ENCODE measurements around the gene MAGI2. TPM values are rescaled to one million over a fixed set of nuclear protein-coding genes. Genes with fewer than 3 reads are reported as not detected.

MAGI2 gene
- total RNA-seq, 1 donor from 2014 or later: 5.4 TPM

- Histone ChIP-seq H3K79me2 (ENCODE audit: insufficient read depth, low read length) (no peaks in the 10 kb centered on the region), H3K27ac (ENCODE audit: low read depth, low read length) (no peak overlapping the region), H4K20me1 (ENCODE audit: insufficient read depth, low read length) (no peaks in the 10 kb centered on the region), H3K4me2 (ENCODE audit: low read length) (no peak overlapping the region), H3K36me3 (ENCODE audit: insufficient read depth, low read length) (no peaks in the 10 kb centered on the region), H3K9me3 (ENCODE audit: insufficient read depth, low read depth, low read length) (no peaks in the 10 kb centered on the region), H2AFZ (ENCODE audit: low read depth, low read length) (no peak overlapping the region), H3K27me3 (ENCODE audit: insufficient read depth, low read length) (no peaks in the 10 kb centered on the region), H3K4me3 (ENCODE audit: insufficient read depth, low read depth, low read length) (no peak overlapping the region), H3K4me1 (ENCODE audit: insufficient read depth, low read length) (no peaks in the 10 kb centered on the region), H3K9ac (ENCODE audit: low read length) (no peak overlapping the region)
- H3K4me1 Mint-ChIP-seq (ENCODE audit: low read depth, unreplicated experiment): no peaks in the 10 kb centered on the region
- DNase-seq (ENCODE audit: low read depth) (no peak), FAIRE-seq (no peak)
- H3K4me3 Mint-ChIP-seq (ENCODE audit: unreplicated experiment): no peak overlapping the region
- no peaks in the 10 kb centered on the region for H3K9me3 Mint-ChIP-seq (ENCODE audit: unreplicated experiment)
- no peaks in the 10 kb centered on the region for H3K27me3 Mint-ChIP-seq (ENCODE audit: low read depth, unreplicated experiment)
- TF ChIP-seq, protein P1, sequence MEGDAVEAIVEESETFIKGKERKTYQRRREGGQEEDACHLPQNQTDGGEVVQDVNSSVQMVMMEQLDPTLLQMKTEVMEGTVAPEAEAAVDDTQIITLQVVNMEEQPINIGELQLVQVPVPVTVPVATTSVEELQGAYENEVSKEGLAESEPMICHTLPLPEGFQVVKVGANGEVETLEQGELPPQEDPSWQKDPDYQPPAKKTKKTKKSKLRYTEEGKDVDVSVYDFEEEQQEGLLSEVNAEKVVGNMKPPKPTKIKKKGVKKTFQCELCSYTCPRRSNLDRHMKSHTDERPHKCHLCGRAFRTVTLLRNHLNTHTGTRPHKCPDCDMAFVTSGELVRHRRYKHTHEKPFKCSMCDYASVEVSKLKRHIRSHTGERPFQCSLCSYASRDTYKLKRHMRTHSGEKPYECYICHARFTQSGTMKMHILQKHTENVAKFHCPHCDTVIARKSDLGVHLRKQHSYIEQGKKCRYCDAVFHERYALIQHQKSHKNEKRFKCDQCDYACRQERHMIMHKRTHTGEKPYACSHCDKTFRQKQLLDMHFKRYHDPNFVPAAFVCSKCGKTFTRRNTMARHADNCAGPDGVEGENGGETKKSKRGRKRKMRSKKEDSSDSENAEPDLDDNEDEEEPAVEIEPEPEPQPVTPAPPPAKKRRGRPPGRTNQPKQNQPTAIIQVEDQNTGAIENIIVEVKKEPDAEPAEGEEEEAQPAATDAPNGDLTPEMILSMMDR (IDR thresholded peaks at IDR 0.05; ENCODE audit: insufficient read depth, low read depth, low read length): no peak
- no peak for TF ChIP-seq EZH2 (IDR thresholded peaks at IDR 0.05; ENCODE audit: insufficient read depth, low read length)
- no peak overlapping the region for H3K27ac Mint-ChIP-seq (ENCODE audit: unreplicated experiment)
- H3K36me3 Mint-ChIP-seq (ENCODE audit: low read depth, unreplicated experiment): no peaks in the 10 kb centered on the region
Observed at GRCh38 chr7:78253850-78254725, 1199.4 kb downstream of the MAGI2 start.

GRCh38 chr7:78248867-78249266, 1204.6 kb downstream of the MAGI2 start:
- no peaks in the 10 kb centered on the region for H3K4me1 ChIP-seq (ENCODE audit: insufficient read depth, low read length)
- H3K4me3 Mint-ChIP-seq (ENCODE audit: unreplicated experiment): no peak overlapping the region

More at GRCh38 chr7:78248867-78249266, 1204.6 kb downstream of the MAGI2 start:
- Histone ChIP-seq H3K27ac (ENCODE audit: low read depth, low read length) (no peak overlapping the region), H3K36me3 (ENCODE audit: insufficient read depth, low read length) (no peaks in the 10 kb centered on the region), H4K20me1 (ENCODE audit: insufficient read depth, low read length) (no peaks in the 10 kb centered on the region), H3K9ac (ENCODE audit: low read length) (no peak overlapping the region), H3K4me3 (ENCODE audit: insufficient read depth, low read depth, low read length) (no peak overlapping the region), H3K27me3 (ENCODE audit: insufficient read depth, low read length) (no peaks in the 10 kb centered on the region), H3K9me3 (ENCODE audit: insufficient read depth, low read depth, low read length) (no peaks in the 10 kb centered on the region), H2AFZ (ENCODE audit: low read depth, low read length) (no peak overlapping the region), H3K79me2 (ENCODE audit: insufficient read depth, low read length) (no peaks in the 10 kb centered on the region), H3K4me2 (ENCODE audit: low read length) (no peak overlapping the region)
- Mint-ChIP-seq H3K36me3 (ENCODE audit: low read depth, unreplicated experiment) (no peaks in the 10 kb centered on the region), H3K4me1 (ENCODE audit: low read depth, unreplicated experiment) (no peaks in the 10 kb centered on the region), H3K27me3 (ENCODE audit: low read depth, unreplicated experiment) (no peaks in the 10 kb centered on the region), H3K27ac (ENCODE audit: unreplicated experiment) (no peak overlapping the region), H3K9me3 (ENCODE audit: unreplicated experiment) (peaks cover 17% of the 10 kb centered on the region)
- peak; percentile 13 for FAIRE-seq
- TF ChIP-seq EZH2 (IDR thresholded peaks at IDR 0.05; ENCODE audit: insufficient read depth, low read length): no peak
- TF ChIP-seq, protein P1 (IDR thresholded peaks at IDR 0.05; ENCODE audit: insufficient read depth, low read depth, low read length): no peak
- no peak for DNase-seq (ENCODE audit: low read depth)

Measured in astrocyte (in vitro differentiated cells and primary cell).